GM19452 (cell line): ENCODE data around the gene CHAC1.

Experiments
- ATAC-seq: cut with Tn5 transposase; IDR thresholded peaks from one replicate; pipeline ENCODE4 v1.9.1; 2021; ENCODE audit not compliant: unreplicated experiment

Gene CHAC1

GRCh38 chr15:40922608-40923005 is 30.7 kb upstream of the CHAC1 start:
- no peak for ATAC-seq

- ATAC-seq: no peak
These were observed 29.7 kb upstream of the CHAC1 start for GRCh38 chr15:40923551-40923950.

- no peak for ATAC-seq
These were observed 27.8 kb upstream of the CHAC1 start for GRCh38 chr15:40925495-40925862.

GRCh38 chr15:40925863-40926658 is 27.2 kb upstream of the CHAC1 start:
- no peak for ATAC-seq

- no peak for ATAC-seq
These were observed 26.4 kb upstream of the CHAC1 start for GRCh38 chr15:40926659-40927494.

- no peak for ATAC-seq
These were observed 25.8 kb upstream of the CHAC1 start for GRCh38 chr15:40927495-40927872.

- no peak for ATAC-seq
These were observed 25.1 kb upstream of the CHAC1 start for GRCh38 chr15:40927873-40928806.

GRCh38 chr15:40928821-40929659 is 24.2 kb upstream of the CHAC1 start, which contains the start of gene DLL4:
TSS of gene DLL4 (plus strand) at chr15:40929340. CDS start at chr15:40929669, 329 bp downstream.
- no peak for ATAC-seq

- ATAC-seq: no peak
These were observed 23.4 kb upstream of the CHAC1 start for GRCh38 chr15:40929660-40930429.

GRCh38 chr15:40930430-40931299 is 22.6 kb upstream of the CHAC1 start:
- no peak for ATAC-seq

- no peak for ATAC-seq
These were observed 21.8 kb upstream of the CHAC1 start for GRCh38 chr15:40931300-40932142.

GRCh38 chr15:40932156-40932555 is 21.1 kb upstream of the CHAC1 start:
- ATAC-seq: no peak

- no peak for ATAC-seq
These were observed 20.4 kb upstream of the CHAC1 start for GRCh38 chr15:40932649-40933516.

GRCh38 chr15:40933517-40933902 is 19.8 kb upstream of the CHAC1 start:
- no peak for ATAC-seq

GRCh38 chr15:40934457-40934856 is 18.8 kb upstream of the CHAC1 start:
- ATAC-seq: no peak

GRCh38 chr15:40936234-40936708 is 17.0 kb upstream of the CHAC1 start:
- ATAC-seq: no peak
